Stimulated activated CD8-positive, alpha-beta memory T cell treated with anti-CD3 and anti-CD28 coated beads, Interleukin-12 subunit alpha, Interleukin-12 subunit beta, amount 100 ng/mL, for 24 hours (primary cell): ENCODE measurements around the gene PCNX4.

Experiments used
- DNase-seq: peaks from one replicate; pipeline ENCODE4 v3.0.0-alpha.2; 2020; ENCODE audit errors: extremely low read depth

Gene PCNX4

DNA sequence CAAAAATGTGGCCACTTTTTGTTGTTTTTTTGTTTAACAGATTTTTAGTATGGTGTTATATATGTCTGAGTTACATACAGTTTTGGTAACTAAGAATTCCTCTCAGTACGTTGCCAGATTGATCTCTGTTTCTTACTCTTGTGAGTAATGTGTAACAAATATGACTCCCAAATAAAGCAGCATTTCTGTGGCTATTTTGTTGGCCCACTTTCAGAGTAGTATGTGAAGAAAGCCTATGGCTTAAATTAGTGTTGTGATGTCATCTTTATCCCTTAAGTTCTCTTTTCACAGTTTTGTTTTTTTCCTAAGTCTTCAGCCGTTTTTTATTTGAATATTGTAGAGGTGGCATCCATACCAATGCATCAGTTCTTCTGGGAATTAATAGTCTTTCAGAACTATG lies 10.7 kb downstream of the PCNX4 start:
- DNase-seq, result no peak

DNA sequence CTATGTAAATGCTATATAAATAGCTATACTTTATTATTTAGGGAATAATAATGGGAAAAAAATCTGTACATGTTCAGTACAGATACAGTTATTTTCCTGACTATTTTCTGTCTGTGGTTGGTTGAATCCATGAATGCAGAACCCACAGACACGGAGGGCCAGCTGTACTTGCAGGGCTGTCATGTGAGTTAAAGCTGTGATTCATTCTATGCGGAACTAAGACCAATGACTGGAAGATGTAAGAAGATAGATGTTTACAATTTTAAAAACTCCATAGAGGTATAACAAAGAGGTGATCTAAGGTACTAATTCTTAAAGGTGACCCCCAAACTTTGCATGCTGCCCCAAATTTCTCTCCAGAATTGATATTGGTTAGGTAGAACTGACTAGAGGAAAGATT lies 14.6 kb downstream of the PCNX4 start:
- DNase-seq, result no peak

DNA sequence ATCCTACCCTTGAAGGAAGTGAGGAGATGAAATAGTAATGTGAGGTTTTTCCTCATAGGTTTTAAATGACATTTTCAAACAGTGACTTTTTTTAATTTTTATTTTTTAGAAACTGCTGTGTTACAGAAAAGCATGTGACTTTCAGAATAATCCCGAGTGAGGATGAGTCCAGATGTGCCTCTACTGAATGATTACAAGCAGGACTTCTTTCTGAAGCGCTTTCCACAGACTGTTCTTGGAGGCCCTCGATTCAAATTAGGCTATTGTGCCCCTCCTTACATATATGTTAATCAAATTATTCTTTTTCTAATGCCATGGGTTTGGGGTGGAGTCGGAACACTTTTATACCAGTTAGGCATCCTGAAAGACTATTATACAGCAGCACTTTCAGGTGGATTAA lies 15.8 kb downstream of the PCNX4 start:
- no peak for DNase-seq

DNA sequence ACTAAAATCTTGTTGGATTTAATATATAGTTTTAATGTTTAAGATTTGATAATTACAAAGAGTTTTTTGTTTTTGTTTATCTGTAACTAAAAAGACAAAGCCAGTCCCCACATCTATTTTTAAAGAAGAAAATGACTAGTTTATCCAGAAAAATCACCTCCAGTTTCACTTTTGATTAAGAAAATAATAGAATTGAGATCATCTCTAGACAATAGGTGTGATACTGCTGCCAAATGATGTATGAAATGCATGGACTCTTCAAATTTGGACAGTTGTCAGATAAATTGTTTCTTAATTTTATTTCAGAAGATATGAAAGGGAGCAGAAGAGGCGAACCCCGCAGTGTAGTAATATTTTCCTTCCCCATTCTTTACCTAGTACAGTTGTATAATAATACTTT lies 20.0 kb downstream of the PCNX4 start:
- DNase-seq, result no peak

DNA sequence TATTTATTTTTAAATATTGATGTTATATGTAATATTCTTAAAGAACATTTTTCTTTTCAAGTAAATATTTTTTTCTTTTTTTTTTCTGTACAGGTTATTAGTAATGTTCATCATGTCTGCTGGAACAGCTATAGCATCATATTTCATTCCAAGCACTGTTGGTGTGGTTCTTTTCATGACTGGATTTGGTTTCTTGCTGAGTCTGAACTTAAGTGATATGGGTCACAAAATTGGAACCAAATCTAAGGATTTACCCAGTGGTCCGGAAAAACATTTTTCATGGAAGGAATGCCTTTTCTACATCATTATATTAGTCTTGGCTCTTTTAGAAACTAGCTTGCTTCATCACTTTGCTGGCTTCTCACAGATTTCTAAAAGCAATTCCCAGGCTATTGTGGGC lies 23.2 kb downstream of the PCNX4 start:
- DNase-seq, result no peak

DNA sequence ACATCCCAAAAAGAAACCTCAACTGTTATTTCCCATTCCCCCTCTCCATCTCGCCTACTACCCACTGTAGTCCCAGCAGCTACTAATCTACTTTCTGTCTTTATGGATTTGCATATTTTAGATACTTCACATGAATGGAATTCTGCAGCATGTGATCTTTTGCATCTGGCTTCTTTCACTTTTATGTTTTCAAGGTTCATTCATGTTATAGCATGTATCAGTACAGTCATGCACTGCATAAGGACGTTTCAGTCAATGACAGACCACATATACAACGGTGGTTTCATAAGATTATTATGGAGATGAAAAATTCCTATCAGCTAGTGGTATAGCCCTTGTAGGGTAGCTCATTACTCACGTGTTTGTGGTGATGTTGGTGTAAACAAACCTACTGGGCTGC lies 24.5 kb downstream of the PCNX4 start:
- no peak for DNase-seq

DNA sequence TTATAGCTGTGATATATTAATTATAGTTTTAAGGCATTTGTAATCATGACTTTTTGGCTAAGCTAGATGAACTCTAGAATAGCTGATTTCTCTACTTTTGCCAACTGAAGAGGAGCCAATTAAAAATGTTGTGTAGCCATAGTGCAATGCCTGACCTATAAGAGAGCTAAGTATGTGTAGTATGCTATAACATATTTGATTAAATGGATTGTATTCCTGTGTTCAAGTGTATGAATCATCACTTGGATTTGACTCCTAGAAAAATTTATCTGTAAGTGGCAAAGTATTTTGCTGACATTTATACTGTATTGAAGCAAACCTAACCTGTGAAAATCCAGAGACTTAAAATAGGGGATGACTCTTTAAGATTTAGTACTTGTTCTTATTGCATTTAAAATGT lies 34.2 kb downstream of the PCNX4 start:
- no peak for DNase-seq

DNA sequence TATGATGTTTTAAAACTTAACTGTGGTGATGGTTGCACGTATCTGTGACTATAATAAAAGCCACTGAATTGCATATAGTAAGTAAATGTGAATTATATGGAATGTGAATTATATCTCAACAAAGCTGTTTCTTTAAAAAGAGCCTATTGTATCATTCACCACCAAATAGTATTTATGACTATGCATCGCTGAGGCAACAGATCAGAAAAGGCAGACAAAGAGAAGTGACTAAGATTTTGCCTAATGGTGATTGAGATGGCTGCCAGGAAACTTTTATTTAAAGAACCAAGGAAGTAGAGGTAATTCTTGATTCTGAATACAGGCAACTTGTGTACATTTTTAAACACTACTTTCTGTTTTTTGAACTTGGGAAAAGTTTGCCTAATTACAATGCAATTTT lies 41.8 kb downstream of the PCNX4 start:
- no peak for DNase-seq

DNA sequence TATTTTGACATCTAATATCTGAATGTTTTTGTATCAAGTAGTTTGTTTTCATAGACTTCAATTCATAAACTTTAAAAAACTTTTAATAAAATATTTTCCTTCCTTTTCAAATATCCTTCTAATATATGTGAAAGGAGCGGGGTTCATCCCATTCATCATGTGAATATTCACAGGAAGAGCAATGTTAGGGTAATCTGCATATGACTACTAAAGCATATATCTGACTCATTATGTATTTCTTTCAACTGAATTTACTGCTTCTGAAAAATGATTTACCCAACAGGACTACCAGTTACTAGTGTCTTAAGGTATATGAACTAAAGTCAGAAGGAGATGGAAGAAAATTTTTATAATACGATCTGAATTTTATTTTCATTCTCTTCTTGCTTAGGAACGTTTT lies 43.0 kb downstream of the PCNX4 start:
- DNase-seq, result no peak

DNA sequence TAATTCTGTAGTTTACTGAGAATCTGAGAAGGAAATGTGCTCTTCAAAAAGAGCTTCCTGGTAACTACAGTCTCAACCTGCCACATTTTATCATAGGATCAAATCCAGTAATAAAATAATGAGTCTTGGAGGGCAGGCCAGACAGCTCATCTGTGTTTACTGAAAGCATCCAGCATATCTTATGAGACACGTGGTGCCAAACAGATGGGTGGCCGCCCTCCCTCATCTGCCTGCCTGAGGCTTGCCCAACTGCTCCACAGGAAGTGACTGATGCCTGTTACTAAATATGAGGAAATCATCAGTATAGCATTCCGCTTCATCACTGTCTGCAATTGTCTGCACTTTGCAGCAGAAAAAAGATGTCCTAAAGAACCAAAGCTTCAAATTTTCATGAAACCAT lies 60.0 kb downstream of the PCNX4 start:
- peak; percentile 23 for DNase-seq

DNA sequence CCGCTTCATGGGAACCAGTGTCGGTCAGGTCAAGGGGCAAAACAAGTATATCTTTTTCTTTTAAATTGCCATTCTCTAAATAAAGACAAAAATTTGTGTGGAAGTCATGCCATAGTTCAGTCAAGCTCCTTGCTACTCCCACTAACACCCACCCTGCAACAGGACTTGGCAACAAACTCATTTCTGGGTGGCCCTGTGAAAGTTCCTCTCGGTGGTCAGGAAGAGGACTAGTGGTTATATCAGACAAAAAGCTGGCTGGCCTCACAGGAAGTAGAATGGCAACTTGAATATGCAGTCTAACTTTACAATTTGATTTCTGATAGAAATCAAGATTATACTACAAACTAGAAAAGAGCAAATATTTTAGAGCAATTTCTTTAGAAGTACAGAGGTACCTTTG lies 62.3 kb downstream of the PCNX4 start:
- no peak for DNase-seq

DNA sequence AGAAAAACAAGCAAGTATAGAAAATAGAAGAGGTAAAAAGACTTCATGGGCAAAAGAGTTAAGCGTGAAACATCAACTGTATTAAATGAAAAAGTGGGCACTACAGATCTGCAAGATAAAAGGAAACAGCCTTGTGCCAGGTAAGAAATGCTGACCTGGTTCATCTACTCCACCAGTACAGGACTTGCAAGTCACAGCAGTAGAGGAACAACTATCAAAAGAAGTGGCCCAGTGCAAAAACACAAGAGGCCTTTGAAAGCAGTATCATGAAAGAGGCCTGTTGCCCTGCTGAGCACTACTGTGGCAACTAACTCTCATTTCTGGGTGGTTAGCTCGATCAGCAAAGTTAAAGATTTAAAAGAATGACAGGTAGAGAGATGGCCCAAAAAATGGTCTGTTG lies 62.9 kb downstream of the PCNX4 start:
- DNase-seq, result no peak

DNA sequence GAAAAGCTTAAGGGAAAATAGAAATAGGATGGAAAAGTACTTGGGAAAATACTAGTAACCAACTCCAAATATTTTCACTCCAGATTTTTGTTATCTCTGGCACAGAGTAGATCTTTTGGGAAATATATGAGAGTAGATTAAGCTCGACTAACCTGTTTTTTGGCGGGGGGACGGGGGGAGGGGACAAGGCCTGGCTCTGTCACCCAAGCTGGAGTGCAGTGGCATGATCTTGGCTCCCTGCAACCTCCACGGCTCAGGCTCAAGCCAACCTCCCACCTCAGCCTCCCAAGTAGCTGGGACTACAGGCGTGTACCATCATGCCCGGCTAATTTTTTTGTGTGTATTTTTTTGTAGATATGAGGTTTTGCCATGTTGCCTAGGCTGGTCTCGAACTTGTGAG lies 68.7 kb downstream of the PCNX4 start:
- DNase-seq, result no peak

DNA sequence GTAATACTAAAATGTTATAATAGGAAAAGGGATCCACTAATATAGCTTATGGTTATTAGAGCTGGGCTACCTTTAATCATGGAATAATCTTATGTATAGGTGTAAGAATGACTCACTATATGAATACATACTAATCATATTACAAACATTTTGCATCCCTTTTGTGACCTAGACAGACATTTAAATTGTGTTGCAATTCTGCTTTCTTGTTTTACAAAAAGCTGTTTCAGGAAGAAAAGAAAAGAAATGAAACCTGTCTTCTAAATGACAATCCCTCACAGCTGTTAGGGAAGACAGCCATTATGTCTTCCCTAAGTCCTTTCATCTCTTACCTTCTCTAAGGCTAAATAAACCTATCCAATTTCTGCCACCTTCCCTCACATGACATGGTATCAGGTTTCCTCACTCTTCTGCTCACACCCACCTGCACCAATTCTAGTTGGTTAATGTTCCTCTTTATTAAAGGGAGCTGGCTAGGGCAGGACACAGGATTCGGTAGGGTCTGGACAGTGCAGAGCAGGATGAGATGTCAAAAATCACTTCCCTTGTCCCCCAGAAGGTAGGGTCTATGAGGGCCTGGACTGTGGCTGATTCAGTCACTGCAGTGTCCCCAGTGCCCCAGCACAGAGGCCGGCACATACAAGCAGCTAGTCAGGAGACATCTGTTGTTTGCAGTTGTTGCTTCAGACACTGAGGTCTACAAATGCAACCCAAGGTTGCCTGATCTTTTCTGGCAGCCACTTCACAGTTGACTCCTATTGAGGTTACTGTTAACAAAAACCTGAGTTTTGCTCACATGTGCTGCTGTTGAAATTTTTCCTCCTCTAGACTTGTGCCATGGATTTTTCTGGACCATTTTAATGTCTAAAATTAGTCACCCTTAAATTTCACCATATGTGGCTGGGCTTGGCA lies 69.7 kb downstream of the PCNX4 start:
- DNase-seq, result no peak

DNA sequence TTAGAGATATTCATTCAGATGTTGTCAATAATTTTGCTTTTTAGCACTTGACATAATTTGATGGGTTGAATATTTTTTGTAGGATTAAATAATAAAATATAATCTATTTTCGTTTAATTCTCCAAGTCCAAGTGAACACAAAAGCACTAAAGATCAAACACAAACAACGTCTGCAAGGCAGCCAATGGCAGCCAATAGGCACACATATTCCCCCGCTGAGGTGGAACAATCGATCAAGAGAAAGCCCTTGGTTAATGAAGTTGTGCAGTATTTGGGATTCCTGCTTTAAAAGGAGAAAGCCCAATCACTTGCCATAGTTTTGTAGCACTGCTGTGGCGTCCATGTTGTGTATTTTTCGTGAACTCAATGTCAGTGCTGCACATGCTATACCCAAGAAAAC lies 72.0 kb downstream of the PCNX4 start:
- no peak for DNase-seq

DNA sequence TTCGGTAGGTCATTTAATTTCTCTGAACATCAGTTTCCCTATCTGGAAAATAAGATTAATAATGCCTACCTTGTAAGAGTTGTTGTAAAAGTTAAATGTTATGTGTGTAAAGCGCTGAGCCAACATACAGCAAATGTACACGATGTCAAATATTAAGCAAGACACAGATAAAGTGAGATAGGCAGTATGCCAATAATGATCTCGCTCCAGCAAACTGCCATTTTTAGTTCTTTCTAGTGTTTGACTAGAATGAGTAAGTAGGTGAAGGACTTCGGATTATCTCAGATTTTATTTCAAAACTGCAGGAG lies 72.6 kb downstream of the PCNX4 start:
- DNase-seq, result no peak

DNA sequence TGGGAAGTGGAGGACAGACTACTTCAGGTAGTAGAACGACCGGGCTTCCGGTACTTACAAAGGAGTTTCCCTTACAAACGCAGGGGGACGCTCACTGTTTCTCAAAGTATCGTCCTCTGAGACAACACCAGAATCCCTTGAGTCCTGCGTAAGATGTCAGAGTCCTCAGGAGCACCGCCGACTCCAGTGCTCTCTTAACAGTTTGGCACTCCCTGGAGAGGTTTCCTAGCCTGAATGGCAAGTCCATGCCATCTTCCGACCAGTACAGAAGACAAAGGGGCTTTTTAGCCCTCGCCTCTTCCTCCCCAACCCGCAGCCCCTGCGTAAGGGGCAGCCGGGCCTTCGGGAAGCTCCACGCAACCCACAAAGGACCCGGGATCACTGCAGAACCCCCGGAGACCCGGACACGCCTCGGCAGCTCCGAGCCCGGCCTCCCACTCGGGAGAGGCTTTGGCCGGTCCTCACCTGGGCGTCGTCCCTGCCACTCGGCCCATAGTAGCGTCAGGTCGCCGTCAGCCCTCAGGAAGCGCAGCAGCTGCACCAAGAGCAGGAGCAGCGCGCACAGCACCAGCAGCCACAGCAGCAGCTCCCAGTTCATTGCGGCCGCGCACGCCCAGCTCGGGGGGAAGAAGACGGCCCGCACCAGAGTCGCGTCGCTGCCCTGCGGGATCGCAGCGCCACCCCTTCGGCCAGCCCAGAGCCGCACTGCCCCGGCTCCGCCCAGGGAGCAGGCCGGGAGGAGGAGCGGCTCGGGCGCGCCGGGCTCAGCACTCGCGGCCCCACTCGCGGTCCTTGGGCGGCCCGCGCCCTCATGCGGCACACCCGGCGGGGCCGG lies 73.2 kb downstream of the PCNX4 start, which contains the start of gene DHRS7:
Gene DHRS7, minus strand, starts transcription at position 687 of the 835 bp plus-strand sequence. Its CDS starts 89 bp downstream, at position 598.
- peak; percentile 33 for DNase-seq

DNA sequence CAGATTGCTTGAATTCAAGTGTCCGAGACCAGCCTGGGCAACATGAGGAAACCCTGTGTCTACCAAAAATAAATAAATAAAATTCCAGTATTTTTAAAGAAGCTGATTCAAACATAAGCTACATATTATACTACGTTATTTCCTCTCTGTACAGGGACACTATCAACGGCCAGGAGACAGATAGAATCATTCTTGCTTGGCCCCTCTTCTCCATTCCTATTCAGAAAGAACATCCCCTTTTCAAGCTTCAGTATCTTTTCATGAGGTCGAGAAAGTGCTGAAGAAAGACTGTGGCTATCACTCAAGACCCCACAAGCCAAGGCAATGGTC lies 73.8 kb downstream of the PCNX4 start:
- no peak for DNase-seq

DNA sequence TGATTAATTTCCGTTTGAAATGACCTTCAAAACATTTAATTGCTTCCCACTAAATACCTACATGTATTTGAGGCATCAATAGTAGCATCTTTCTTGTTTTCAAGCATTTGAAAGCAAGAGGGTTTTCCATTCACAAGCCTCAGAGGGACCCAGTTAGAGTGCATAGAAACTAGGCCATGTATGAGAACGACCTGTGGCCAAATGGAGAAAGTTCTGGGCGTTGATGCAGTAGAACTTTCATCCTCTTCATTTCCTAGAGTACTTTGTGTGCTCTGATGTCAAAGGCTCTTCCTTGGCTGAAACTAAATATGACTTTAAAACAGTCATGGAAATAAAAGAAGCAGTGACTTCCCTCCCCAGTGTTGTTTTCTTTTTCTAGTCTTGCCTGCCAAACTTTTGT lies 74.4 kb downstream of the PCNX4 start:
- no peak for DNase-seq

DNA sequence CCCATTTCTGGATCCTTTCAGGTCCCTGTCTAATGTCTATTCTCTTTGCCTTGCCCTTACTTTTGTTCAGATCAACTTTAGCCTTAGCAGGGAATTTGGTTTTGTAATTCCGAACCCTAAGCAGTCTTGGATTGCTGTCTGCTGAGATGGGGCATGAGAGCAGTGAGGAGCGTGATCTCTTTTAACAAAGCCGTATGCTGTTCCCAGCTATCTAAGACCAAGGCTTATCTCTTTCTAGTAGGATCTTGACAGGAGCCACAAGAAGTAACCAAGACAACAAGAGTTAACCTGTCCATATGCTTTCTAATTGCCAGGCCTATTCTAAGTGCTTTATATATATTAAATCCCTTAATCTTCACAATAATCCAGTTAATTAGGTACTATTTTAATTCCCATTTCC lies 78.0 kb downstream of the PCNX4 start:
- DNase-seq, result no peak

DNA sequence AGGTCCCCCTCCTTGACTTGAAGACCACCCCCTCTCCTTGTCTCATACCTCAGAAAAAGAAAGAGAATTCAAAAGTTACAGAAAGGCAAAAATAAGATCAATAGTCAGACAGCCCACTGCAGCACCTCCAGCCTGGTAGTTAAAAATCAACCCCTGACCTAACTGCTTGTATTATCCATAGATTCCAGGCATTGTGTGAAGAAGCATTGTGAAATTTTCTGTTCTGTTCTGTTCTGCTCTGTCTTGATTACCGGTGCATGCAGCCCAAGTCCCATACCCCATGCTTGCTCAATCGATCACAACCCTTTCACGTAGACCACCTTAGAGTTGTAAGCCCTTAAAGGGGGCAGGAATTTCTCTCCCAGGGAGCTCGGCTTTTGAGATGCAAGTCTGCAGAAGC lies 79.2 kb downstream of the PCNX4 start:
- DNase-seq, result no peak

DNA sequence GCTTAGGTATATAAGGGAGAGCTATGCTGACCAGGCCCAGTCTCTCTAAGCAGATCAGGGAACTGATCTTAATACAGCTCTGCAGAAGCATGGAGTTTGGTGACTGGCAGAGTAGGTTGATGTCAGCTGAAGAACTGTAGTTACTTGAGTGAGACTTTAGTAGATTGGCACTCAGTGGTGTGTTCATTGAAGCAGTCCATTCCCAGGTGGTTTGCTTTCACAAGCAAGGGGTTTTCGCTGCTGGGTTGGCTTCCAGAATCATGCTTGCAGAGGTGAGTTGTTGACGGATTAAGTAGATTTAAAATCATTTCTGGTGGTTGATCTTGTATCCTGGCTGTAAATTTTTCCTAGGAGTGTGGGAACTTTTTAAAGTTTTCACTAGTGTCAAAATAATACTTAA lies 80.0 kb downstream of the PCNX4 start:
- no peak for DNase-seq
